NB4 (cell line): ENCODE data around the gene COBL.

Source experiments
- POLR2A ChIP-seq: IDR thresholded peaks from 2 replicates; pipeline ENCODE4 v1.6.1; 2011; ENCODE audit warnings: mild to moderate bottlenecking; ENCODE audit not compliant: insufficient read length; ENCODE audit errors: extremely low read depth
- TF ChIP-seq, protein P1 (sequence below): IDR thresholded peaks from one replicate; pipeline ENCODE4 v1.5.1; 2012; ENCODE audit warnings: low read depth, low read length

DNA sequence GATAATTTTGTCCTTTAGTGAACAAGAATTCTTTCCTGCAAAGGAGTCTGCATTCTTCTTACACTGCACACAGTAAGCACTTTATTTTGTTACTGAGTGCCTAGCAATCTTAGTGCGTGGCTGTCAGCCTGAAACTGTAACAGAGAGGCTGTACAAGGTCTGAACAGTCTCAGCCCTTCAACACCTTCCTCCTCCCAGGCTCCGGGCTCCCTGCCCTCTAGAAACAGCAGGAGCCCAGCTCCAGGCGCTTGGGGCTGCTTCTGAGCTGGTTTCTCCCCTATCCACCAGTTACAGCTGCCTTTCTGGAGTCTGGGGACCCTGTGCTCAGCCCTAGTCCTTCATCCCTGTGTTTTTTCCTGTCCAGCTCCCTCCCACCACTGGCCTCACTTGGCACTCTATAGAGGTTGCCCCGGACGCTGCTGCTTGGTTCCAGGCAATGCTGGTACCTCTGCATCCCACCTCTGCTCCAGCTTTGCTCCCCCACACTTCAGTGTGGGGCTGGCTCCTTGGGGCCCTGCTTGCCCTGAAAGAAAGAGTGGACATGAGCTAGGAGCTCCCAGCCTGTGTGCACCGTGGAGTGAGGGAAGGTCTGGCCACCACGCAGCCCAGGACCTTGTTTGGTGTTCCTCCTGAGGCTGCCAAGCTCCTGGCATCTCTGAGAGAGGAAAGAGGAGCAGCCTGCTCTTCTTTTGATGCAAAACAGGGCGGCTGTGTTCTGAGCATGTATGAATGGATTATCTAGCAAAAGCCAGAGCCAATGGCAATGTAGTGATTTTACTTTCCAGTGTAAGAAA lies 282.7 kb downstream of the COBL start:
- TF ChIP-seq, protein P1, sequence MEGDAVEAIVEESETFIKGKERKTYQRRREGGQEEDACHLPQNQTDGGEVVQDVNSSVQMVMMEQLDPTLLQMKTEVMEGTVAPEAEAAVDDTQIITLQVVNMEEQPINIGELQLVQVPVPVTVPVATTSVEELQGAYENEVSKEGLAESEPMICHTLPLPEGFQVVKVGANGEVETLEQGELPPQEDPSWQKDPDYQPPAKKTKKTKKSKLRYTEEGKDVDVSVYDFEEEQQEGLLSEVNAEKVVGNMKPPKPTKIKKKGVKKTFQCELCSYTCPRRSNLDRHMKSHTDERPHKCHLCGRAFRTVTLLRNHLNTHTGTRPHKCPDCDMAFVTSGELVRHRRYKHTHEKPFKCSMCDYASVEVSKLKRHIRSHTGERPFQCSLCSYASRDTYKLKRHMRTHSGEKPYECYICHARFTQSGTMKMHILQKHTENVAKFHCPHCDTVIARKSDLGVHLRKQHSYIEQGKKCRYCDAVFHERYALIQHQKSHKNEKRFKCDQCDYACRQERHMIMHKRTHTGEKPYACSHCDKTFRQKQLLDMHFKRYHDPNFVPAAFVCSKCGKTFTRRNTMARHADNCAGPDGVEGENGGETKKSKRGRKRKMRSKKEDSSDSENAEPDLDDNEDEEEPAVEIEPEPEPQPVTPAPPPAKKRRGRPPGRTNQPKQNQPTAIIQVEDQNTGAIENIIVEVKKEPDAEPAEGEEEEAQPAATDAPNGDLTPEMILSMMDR = no peak
- TF ChIP-seq POLR2A = no peak
